ENCODE data around the gene IMPDH1.

Gene IMPDH1

DNA sequence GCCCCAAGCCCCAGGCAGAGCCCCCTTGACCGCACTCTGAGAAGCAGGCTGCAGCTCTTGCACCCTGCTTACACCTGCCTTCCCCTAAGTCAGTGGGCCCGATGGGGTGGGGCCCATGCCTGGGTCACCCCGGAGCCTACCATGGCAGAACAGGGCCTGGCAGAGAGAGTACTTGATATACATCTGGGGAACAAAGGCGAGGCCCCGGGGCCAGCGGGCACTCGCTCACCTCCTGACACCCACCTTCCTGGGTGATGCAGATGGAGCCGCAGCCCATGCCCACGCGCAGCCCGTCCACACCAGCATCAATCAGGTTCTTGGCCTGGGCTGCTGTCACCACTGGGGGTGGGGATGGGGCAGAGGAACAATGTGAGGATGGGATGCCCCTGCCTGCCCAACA is 13.4 kb downstream of the IMPDH1 start:
- Histone ChIP-seq H3K36me3 (ENCODE audit: insufficient read depth, low read length) (peaks cover 91% of the 10 kb centered on the region), H3K9me3 (ENCODE audit: low read length) (no peaks in the 10 kb centered on the region), H3K27ac (ENCODE audit: low read depth, low read length, poor library complexity, severe bottlenecking) (no peak overlapping the region), H3K79me2 (ENCODE audit: insufficient read depth, low read length) (no peaks in the 10 kb centered on the region), H2AFZ (ENCODE audit: low read length) (no peak overlapping the region), H3F3A (ENCODE audit: insufficient read depth, low read length) (no peaks in the 10 kb centered on the region), H3K4me2 (ENCODE audit: low read length) (no peak overlapping the region), H3K9me2 (ENCODE audit: low read depth, low read length) (no peaks in the 10 kb centered on the region), H4K20me1 (ENCODE audit: insufficient read depth, low read length) (no peaks in the 10 kb centered on the region), H3K27me3 (ENCODE audit: insufficient read depth, low read length) (no peaks in the 10 kb centered on the region), H3K4me1 (ENCODE audit: insufficient read depth, low read length, severe bottlenecking) (no peaks in the 10 kb centered on the region), H3K4me3 (ENCODE audit: low read depth, low read length, poor library complexity, severe bottlenecking) (no peak overlapping the region), H3K9ac (ENCODE audit: low read length) (no peak overlapping the region)
- TF ChIP-seq EZH2 (IDR thresholded peaks at IDR 0.05; ENCODE audit: borderline replicate concordance, low read length), result no peak
- TF ChIP-seq, protein P1, sequence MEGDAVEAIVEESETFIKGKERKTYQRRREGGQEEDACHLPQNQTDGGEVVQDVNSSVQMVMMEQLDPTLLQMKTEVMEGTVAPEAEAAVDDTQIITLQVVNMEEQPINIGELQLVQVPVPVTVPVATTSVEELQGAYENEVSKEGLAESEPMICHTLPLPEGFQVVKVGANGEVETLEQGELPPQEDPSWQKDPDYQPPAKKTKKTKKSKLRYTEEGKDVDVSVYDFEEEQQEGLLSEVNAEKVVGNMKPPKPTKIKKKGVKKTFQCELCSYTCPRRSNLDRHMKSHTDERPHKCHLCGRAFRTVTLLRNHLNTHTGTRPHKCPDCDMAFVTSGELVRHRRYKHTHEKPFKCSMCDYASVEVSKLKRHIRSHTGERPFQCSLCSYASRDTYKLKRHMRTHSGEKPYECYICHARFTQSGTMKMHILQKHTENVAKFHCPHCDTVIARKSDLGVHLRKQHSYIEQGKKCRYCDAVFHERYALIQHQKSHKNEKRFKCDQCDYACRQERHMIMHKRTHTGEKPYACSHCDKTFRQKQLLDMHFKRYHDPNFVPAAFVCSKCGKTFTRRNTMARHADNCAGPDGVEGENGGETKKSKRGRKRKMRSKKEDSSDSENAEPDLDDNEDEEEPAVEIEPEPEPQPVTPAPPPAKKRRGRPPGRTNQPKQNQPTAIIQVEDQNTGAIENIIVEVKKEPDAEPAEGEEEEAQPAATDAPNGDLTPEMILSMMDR (IDR thresholded peaks at IDR 0.05; ENCODE audit: low read length), result no peak

DNA sequence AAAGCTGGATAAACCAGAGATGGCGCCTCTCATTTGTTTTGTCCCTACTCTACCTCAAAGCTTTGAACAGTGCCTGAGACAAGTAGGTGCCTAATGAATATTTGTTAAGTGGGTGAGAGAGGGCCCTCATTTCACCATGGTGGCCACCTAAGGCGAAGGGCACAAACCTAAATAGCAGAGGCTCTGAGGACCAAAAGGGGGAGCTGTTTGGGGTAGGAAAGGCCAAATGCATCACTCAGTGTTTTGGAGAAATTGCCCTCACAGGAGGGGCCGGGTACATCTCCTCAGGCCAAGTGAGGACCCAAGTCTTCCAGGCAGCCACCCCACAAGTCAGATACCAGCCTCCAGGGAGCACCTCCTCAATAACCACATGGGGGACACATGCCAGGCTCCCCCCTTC is 14.0 kb downstream of the IMPDH1 start:
- Histone ChIP-seq H3K27me3 (ENCODE audit: insufficient read depth, low read length) (no peaks in the 10 kb centered on the region), H3K4me3 (ENCODE audit: low read depth, low read length, poor library complexity, severe bottlenecking) (no peak overlapping the region), H3K27ac (ENCODE audit: low read depth, low read length, poor library complexity, severe bottlenecking) (no peak overlapping the region), H3K9me2 (ENCODE audit: low read depth, low read length) (no peaks in the 10 kb centered on the region), H3K9me3 (ENCODE audit: low read length) (no peaks in the 10 kb centered on the region), H3K36me3 (ENCODE audit: insufficient read depth, low read length) (peaks cover 89% of the 10 kb centered on the region), H3K4me1 (ENCODE audit: insufficient read depth, low read length, severe bottlenecking) (no peaks in the 10 kb centered on the region), H3K4me2 (ENCODE audit: low read length) (no peak overlapping the region), H3K9ac (ENCODE audit: low read length) (no peak overlapping the region), H3K79me2 (ENCODE audit: insufficient read depth, low read length) (no peaks in the 10 kb centered on the region), H4K20me1 (ENCODE audit: insufficient read depth, low read length) (no peaks in the 10 kb centered on the region), H3F3A (ENCODE audit: insufficient read depth, low read length) (no peaks in the 10 kb centered on the region), H2AFZ (ENCODE audit: low read length) (no peak overlapping the region)
- no peak for TF ChIP-seq EZH2 (IDR thresholded peaks at IDR 0.05; ENCODE audit: borderline replicate concordance, low read length)
- TF ChIP-seq, protein P1 (IDR thresholded peaks at IDR 0.05; ENCODE audit: low read length), result peak; percentile 51; the same call in 1 of the 2 replicates

DNA sequence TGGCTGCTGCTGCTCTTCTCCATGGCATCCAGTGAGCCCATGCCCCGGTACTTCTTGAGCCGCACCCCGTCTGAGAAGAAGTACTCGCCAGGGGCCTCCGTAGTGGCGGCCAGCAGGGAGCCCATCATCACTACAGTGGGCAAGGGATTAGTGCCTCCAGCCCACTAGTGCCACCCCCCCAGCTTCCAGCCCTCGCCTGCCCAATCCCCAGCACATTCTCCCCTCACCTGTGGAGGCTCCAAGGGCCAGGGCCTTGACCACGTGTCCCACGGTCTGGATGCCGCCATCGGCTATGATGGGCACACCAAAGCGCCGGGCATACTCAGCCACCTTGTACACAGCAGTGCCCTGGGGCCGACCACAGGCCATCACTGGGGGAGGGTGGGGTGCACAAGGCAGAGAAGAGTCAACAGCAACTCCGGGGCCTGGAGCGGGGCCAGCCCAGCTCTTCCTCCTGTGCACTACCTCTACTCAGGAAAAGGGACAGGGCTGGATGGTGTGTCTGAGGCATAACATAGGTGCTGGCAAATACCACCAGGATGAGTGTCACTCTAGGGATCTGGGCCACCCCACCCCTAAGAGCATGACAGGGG is 14.8 kb downstream of the IMPDH1 start:
- no peaks in the 10 kb centered on the region for H3K9me3 ChIP-seq (ENCODE audit: low read length)
- H3K4me1 ChIP-seq (ENCODE audit: insufficient read depth, low read length, severe bottlenecking), result no peaks in the 10 kb centered on the region
- H3K36me3 ChIP-seq (ENCODE audit: insufficient read depth, low read length), result peaks cover 81% of the 10 kb centered on the region
- H3F3A ChIP-seq (ENCODE audit: insufficient read depth, low read length), result no peaks in the 10 kb centered on the region
- H3K79me2 ChIP-seq (ENCODE audit: insufficient read depth, low read length), result no peaks in the 10 kb centered on the region
- no peak overlapping the region for H3K9ac ChIP-seq (ENCODE audit: low read length)
- H3K27me3 ChIP-seq (ENCODE audit: insufficient read depth, low read length), result no peaks in the 10 kb centered on the region
- no peak overlapping the region for H3K4me2 ChIP-seq (ENCODE audit: low read length)
- no peaks in the 10 kb centered on the region for H4K20me1 ChIP-seq (ENCODE audit: insufficient read depth, low read length)
- TF ChIP-seq, protein P1 (IDR thresholded peaks at IDR 0.05; ENCODE audit: low read length), result no peak
- TF ChIP-seq EZH2 (IDR thresholded peaks at IDR 0.05; ENCODE audit: borderline replicate concordance, low read length), result no peak
- H3K9me2 ChIP-seq (ENCODE audit: low read depth, low read length), result no peaks in the 10 kb centered on the region
- H2AFZ ChIP-seq (ENCODE audit: low read length), result no peak overlapping the region
- H3K4me3 ChIP-seq (ENCODE audit: low read depth, low read length, poor library complexity, severe bottlenecking), result no peak overlapping the region
- no peak overlapping the region for H3K27ac ChIP-seq (ENCODE audit: low read depth, low read length, poor library complexity, severe bottlenecking)

All from OCI-LY1 (cell line).